GM10266 (cell line): ENCODE results near the gene PANX2.
"Not testable (repeated sequence)": the region's sequence is repeated elsewhere in the genome, so short reads cannot be mapped to it uniquely, and the experiment has no call there.

Experiments used
- DNase-seq: peaks from one replicate; pipeline ENCODE4 v3.0.0; 2012; ENCODE audit errors: extremely low spot score
- CTCF ChIP-seq: IDR thresholded peaks from 2 replicates; pipeline ENCODE4 v1.5.1; 2012; ENCODE audit warnings: mild to moderate bottlenecking, low read depth; ENCODE audit not compliant: control insufficient read depth, insufficient read depth; ENCODE audit errors: missing control alignments

Gene PANX2

GRCh38 chr22:50143096-50143495 is 27.4 kb upstream of the PANX2 start:
- DNase-seq = no peak

DNA sequence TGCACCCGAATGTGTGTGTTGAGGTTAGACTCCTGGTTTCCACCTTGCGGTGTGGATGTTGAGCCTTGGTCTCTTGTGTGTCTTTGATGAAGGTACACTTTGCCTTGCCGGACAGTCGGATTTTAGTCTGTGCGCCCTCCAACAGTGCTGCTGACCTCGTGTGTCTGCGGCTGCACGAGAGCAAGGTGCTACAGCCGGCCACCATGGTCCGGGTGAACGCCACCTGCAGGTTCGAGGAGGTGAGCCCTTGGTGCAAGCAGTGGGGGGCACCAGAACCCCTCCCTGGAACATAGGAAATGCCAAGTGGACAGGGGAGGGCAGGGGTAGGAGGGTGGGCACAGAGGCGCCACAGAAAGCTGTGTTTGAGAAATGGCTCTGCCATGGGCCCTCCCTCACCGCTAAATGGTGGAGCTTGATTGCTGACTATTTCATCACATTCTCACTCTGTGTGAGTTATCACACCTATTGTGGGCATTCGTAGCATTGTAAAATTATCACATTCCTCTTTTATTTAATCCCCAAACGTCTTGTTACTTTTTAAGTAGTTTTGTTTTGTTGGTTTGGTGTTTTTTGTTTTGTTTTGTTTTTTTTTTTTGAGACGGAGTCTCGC is 26.4 kb upstream of the PANX2 start:
- no peak for DNase-seq
- TF ChIP-seq CTCF = no peak

More at GRCh38 chr22:50143096-50143495, 27.4 kb upstream of the PANX2 start:
- TF ChIP-seq CTCF = no peak

DNA sequence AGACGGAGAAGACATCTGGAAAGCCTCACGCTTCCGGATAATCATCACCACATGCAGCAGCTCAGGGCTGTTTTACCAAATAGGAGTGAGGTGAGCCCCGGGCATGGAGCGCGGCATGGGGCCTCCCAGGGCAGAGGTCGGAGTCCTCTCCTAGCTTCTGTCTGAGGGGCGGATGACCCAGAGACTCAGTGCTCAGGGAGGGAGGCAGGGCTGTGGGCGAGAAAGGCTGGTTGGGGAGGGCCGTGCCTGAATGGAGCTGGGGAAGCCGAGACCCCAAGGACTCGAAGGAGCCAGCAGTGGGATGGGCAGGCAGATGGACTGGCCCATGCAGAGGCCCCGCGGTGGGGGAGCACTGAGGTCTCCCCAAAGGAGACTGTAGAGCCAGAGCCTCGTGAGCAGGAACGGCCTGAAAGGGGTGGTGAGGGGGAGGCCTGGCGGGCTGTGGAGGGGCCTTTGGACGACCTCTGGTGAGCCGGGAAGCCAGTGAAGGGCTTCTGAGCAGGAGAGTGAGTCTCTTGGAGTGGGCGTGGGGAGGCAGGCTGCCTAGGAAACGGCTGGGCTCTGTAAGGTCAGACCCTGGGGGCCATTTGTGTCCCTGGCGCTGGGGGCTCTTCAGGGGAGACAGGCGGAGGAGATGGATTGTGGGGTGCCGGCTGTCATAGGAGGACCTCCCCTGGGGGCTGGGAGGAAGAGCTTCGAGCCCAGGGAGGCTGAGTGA is 24.7 kb upstream of the PANX2 start:
- no peak for TF ChIP-seq CTCF
- DNase-seq = no peak

DNA sequence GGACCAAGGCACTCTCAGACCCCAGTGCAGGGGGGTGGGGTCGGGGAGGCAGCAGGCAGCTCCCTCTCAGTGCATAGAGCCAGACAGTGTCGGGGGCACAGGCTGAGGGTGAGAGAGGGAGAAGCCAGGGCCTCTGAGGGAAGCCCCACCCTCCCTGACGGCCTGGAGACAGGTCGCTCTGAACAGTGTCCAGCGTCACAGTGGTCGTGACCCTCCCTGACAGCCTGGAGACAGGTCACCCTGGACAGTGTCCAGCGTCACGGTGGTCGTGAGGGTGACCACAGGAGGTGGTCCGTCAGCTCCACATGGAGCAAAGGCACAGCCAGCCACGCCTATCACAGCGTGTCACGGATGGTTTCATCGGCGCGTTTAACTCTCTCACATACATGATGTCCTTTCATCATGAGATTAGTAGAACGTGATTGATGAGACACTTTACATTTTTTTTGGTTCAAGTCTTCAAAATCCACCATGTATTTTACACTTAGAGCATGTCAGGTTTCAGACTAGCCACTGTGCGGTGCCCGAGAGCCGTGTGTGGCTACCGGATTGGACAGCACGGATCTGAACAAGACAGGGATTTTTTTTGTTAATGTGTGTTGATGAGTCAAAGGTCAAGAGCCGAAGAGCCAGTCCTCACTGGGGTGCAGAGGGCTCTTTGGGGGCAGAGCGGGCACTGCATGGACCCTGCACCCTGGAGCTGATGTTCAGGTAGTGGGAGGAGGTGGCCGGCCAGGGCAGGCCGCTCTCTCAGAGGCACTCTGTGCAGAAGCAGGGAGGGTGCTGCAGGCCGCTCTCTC is 23.9 kb upstream of the PANX2 start:
- TF ChIP-seq CTCF = no peak
- DNase-seq = no peak

- not testable (repeated sequence) for DNase-seq
These were observed 23.0 kb upstream of the PANX2 start for GRCh38 chr22:50147258-50148165.

- TF ChIP-seq CTCF = no peak
- DNase-seq = no peak
These were observed 22.4 kb upstream of the PANX2 start for GRCh38 chr22:50148166-50148500.

GRCh38 chr22:50148991-50149721 is 21.4 kb upstream of the PANX2 start:
- TF ChIP-seq CTCF = peak; percentile 89
- DNase-seq = peak; percentile 92
